ENCODE results near the gene CELF2.

CELF2 gene

DNA sequence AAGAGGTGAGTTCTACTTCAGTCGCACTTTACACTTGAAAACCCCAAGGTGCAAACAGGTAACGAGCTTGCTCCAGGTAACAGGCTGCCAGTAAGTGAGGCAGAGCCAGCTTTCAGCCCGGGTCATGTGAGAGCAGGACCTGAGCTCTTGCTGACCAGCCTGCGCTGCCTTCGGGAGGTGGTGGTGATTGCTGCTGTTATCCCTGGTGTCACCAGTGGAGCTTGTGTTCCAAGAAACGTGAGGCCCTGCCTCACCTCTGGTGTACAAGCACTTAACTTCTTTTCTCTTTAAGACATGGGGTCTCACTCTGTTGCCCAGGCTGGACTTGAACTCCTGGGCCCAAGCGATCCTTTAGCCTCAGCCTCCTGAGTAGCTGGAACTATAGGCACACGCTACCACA, 265.0 kb downstream of the CELF2 start:
- no peak for DNase-seq

GRCh38 chr10:11284291-11285085, 266.8 kb downstream of the CELF2 start:
- DNase-seq = no peak

DNA sequence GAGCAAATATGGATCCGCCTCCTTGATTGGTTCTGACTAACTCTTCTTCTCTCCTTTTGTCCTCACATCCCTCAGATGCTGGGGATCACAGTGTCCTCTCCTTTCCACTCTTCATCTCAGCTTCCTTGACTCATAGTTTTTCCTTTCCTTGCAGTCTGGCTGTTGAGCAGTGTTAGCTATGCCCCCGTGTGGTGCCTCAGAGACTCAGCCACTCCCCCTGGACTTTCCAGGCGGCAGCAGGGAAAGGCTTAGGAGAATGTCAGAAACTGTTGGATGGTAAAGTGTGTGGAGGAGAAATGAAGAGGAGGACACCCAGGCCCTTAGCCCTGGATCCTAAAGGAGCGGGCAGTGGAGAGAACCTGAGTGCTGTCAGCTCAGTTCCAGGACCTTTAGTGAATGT, 267.5 kb downstream of the CELF2 start:
- no peak for DNase-seq

DNA sequence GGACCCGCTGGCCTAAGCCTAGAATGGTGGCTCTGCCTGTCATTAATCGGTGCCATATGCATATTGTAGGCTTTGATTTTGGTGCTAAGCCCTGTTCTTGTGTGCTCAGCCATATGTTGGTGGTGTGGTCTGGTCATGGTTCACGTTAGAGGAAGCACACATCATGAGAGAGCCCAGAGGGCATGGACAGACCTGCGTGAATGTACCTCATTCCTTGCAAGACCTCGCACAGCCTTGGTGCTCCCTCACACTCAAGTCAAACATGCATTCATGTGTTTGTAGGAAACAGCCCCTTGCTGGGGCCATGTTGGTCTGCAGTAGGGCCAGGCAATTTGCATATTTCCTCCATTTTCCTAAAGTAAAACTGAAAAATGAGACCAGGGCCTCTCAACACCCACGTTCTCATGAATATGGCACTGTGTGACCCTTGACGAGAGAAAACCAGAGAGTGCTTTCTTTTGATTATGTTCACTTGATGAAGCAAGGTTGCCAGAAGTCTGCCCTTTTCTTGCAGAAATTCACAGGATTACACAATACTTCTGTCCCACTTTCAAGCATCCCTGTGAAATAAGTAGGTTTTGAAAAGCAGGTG, 268.7 kb downstream of the CELF2 start:
- DNase-seq = no peak

GRCh38 chr10:11288302-11288701, 270.6 kb downstream of the CELF2 start:
- DNase-seq = no peak

- DNase-seq = no peak
Measured at GRCh38 chr10:11290156-11290890, 272.7 kb downstream of the CELF2 start.

DNA sequence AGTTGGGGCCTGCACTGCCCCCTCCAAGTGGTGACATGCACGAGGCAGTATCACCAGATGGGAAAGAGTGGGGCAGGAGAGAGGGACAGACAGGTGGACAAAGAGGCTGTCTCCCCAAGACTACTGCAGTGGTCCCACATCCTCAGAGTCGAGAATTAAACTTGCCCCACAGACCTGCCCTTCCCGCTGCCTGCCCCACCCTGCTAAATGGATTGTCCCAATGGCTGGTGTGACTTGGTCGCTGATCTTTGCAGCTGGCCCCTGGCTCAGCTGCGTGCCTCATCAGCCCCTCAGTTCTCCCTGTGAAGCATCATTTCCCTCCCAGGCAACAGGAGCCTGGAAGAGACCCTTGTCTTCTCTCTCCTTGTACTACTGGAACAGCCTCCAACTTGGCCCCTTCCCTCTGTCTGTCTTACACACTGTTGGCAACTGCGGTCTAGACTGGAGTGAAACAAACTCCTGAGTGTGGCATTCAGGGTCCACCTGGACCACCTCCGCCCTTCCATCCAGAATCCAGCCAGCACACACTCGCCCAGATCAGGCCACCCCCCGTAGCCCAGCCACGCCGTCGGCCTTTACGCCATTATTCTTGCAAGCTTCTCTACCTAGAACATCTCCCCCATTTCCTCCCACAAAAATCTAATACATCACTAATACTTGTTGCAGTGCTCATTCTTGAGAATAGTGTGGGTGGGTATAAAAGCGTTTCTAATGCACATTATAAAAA, 275.1 kb downstream of the CELF2 start:
- DNase-seq = no peak

DNA sequence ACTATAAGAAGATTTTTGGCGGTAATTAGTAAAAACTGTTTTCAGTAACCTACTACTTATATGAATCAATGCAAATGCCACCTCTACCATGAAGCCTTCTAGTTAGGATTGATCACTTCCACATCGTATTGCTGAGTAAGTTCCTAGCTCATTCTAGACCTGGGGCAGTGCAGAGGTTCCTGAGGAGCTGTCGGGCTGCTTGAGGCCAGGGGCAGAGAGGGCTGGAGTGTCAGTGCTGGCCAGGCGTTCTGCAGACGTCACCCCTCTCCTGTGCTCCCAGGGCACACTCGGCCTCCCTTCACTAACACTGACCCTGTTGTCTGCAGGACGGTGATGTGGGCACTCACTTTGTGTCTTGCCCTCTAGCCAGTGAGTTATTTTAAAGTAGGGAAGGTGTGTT, 275.7 kb downstream of the CELF2 start:
- DNase-seq = no peak

DNA sequence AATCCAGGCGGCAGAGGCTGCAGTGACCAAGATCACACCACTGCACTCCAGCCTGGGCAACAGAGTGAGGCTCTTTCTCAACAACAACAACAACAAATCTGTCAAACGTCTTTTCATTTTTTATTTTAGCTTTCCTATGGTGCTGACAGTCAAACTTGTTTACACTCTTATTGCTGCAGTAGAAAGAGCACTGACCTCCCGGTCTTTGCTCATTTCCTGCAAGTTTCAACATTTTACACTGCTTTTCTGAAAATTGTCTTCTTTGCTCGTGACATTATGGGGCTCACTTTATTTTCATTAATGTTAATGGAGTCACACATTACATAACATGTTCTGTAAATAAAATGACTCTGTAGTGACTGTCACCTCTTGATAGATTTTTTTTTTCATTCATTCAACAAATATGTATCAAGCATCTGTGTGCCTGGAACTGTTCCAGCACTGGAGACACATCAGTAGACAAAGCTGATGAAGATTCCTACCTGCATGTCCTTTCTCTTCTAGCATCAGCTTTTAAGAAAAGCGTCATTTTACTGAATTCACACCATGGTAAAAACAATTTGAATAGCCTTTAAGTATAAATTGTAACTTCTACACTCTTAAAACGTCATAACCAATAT, 277.3 kb downstream of the CELF2 start:
- DNase-seq = no peak

- DNase-seq = no peak
Measured at GRCh38 chr10:11295492-11295891, 277.8 kb downstream of the CELF2 start.

DNA sequence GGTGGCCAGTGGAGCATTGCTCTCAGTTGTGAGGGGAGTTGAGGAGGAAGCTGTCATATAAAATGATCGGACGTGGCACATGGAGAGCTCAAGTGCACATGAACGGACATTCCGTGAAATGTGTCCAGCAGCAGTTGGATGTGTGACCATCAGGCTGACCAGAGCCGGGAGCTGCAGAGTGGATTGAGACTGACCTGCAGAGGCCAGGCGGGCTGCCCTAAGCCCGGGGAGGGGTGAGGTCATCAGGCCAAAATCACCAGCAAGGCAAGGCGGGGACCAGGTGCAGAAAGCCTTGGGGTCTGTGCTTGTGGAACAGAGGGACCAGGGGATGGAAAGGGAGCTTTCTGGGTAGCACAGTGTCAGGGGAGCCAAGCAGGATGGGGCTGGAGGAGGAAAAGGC, 279.5 kb downstream of the CELF2 start:
- no peak for DNase-seq

DNA sequence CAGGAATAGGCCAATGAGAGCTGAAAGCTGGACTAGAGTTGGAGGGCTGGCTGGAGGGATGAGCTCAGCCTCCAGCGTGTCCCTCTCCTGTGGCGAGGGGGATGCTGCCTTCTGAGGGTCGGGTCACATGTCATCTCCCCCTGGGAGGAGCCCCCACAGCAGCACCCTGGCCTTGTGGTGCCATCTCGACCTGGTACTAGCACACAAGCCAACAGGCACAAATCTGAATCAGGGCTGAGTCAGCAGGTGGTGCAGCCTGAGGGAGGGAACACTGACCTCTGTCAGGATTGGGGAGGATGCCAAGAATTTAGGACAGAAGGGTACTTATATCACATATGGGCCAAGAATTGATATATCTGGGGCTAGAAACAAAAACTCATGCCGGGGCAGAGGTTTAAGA, 280.4 kb downstream of the CELF2 start:
- no peak for DNase-seq

DNA sequence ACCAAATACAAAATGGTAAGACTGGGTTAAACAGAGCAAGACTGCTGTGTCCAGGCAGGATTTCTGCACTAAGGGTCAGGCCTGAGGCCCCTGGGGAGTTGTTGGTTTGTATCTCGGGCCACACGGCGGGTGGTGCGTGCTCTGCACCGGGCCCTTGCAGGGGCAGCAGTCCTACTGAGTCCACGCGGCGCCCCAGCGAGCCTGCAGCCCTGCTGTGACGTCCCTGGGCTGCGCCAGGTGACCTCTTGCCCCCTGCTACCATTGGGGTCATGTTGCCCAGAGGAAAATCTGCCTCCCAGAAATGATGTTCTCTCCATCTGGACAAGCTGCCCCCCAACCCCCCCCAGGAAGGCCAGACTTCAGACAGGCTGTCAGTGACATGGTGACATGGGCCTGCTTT, 281.5 kb downstream of the CELF2 start:
- no peak for DNase-seq

- DNase-seq = no peak
Measured at GRCh38 chr10:11300026-11300425, 282.4 kb downstream of the CELF2 start.

DNA sequence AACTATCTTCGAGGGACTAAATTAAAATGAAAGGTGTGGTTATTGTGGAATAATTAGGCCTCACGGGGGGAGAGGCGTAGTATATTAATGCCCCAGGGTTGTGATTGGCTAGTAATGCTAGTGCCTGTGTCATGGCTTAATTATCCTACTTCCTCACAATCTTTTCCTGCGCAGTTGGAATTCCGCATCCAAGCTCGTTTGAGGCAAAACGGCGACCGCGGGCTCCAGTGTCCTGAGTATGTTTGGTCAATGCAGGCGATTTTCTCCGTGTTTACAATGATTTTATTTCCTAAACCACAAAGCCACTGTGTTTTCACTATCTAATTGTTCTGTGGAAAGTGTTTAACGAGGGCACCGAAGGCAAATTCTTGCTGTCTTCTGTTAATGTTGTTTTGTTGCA, 282.9 kb downstream of the CELF2 start:
- no peak for DNase-seq

DNA sequence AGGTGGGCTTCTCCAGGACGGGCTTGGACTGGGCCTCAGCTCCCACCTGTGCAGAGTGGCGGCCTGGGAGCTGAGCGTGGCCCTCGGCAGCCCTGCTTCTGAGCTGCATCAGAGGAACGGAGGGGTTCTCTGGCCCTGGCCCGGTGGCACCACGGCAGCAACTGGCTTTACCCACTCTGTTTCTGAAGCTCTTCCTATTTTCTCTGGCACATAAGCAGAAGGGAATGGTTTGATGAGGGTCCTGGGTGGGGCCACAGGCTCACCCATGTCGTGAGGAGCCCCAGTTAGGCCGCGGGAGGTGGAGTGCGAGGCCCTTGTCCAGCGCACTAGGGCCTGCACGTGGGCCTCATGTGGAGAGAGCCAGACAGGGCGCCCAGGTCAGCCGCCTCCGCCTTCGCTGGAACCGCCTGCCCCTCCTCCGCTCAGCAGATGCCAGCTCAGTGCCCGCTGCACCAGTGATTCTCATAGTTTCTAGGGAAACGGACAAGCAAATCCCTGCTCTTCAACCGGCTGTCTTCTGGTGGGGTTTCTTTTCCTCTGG, 284.0 kb downstream of the CELF2 start:
- DNase-seq = no peak

DNA sequence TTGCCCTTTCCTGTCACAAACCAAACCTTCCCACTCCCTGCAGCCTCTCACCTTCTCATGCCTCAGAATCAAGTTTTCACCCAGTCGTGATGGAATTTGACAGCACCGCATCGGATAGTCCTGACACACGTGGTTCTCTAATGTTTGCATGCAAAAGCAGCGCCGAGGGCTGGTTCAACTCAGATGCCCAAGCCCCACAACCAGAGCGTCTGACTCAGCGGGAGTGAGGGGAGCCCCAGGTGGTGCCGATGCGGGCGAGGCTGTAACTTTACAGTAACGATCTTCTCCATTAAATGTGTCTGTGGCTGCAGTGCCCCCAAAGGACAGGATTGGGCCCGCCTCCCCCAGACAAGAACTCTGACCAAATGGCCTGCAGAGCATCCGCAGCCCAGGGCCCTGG, 284.5 kb downstream of the CELF2 start:
- DNase-seq = no peak

DNA sequence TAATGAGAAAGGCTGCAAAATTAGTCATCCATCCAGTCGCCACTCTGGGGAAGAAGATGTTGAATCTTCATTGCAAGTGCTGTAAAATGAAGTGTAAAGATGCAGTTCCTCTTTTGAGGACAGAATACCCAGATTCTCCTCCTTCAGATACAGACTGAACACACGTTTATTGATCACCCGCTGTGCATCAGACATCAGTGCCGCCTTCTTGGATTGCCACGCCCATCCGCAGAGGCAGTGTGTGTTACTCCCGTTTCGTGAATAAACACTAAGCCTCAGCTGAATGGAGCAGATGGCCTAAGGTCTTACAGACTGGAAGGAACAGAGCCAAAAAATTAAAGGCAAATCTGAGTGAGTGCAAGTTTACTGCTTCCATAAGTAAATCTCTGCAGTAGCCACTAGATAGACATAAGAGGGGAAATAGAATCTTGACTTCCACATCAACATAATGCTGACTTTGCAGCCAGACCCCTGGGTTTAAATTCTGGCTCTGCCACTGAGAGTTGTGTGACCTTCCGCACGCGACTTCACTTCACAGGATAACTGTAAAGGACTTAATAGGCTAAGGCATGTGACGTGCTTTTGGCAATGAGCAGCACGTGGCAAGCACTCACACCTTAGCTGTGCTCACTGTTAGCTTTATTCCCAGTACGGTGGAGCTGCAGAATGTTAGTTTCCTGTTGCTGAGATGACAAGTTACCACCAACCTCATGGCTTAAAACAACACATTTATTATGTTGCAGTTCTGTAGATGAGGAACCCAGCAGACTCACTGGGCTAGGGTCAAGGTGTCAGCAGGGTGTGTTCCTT, 285.9 kb downstream of the CELF2 start:
- DNase-seq = no peak

GRCh38 chr10:11304906-11305585, 287.4 kb downstream of the CELF2 start:
- no peak for DNase-seq

- no peak for DNase-seq
Measured at GRCh38 chr10:11305825-11306593, 288.3 kb downstream of the CELF2 start.
